Gastrocnemius medialis (tissue), 4 donors: ENCODE data around the gene SHTN1. TPM values are rescaled to one million over a fixed set of nuclear protein-coding genes. Genes with fewer than 3 reads are reported as not detected.
A peak's percentile ranks its signal among the peaks of the same experiment; 100 is the strongest.

Experiments
- ATAC-seq, 2 donors: fragments of 150-250 bp; one replicate each; pipeline ENCODE4 v1.9.1; 2016
- DNase-seq, 2 donors: peaks; one replicate each; pipeline ENCODE4 v3.0.0-alpha.2; 2019
- H3K27ac ChIP-seq, 4 donors: fragments of 200-600 bp; sonication (generic); 1 replicate in 1 of 4; 2 replicates in 3 of 4; pipeline ENCODE4 v1.5.1; 2016 to 2018; ENCODE audit warnings: mild to moderate bottlenecking in 2 of 4, moderate library complexity in 1 of 4
- H3K27me3 ChIP-seq, 3 donors: fragments of 200-600 bp; sonication (generic) in 2 of 3; 1 replicate in 1 of 3; 2 replicates in 2 of 3; pipeline versions ENCODE4 v1.5.1 to v1.6.0; 2016 to 2019; ENCODE audit warnings: mild to moderate bottlenecking in 1 of 3, moderate library complexity in 1 of 3
- H3K36me3 ChIP-seq, 2 donors: fragments of 200-600 bp; sonication (generic) in 1 of 2; one replicate each; pipeline ENCODE4 v1.5.1; 2017 to 2018
- H3K4me1 ChIP-seq, 2 donors: fragments of 200-600 bp; sonication (generic) in 1 of 2; one replicate each; pipeline ENCODE4 v1.5.1; 2016 to 2017; ENCODE audit warnings: mild to moderate bottlenecking in 2 of 2
- H3K4me3 ChIP-seq, 4 donors: fragments of 200-600 bp; sonication (generic) in 3 of 4; 1 replicate in 1 of 4; 2 replicates in 3 of 4; pipeline ENCODE4 v1.5.1; 2016 to 2019; ENCODE audit warnings: mild to moderate bottlenecking in 2 of 4
- H3K9me3 ChIP-seq, 3 donors: fragments of 200-600 bp; sonication (generic) in 2 of 3; 1 replicate in 1 of 3; 2 replicates in 2 of 3; pipeline ENCODE4 v1.5.1; 2016 to 2019
- CTCF ChIP-seq, 5 experiments: fragments of 450-650 bp in 3 of 5; fragments of 200-600 bp in 2 of 5; sonication (generic) in 2 of 5; IDR thresholded peaks in 4 of 5; conservative IDR thresholded peaks in 1 of 5; 1 replicate in 4 of 5; 2 replicates in 1 of 5; pipeline ENCODE4 v1.5.1; 2016 to 2019; ENCODE audit warnings: antibody characterized with exemption in 5 of 5, mild to moderate bottlenecking in 3 of 5, moderate library complexity in 3 of 5
- POLR2A ChIP-seq, 2 donors: fragments of 450-650 bp; IDR thresholded peaks; one replicate each; pipeline ENCODE4 v1.6.1; 2017; ENCODE audit warnings: antibody characterized with exemption in 2 of 2, mild to moderate bottlenecking in 2 of 2, moderate library complexity in 2 of 2
- in situ Hi-C, 4 donors: fragments of 200-750 bp; cut with MboI; loops; one replicate each; pipeline versions ENCODE4 v1.15.0 to v1.8.0; 2017; ENCODE audit warnings: low sequenced_read_pairs in 4 of 4
- intact Hi-C: fragments of 100-400 bp; cut with DNase I; formaldehyde crosslinking; loops from one replicate; pipeline ENCODE4 v1.15.1; 2023; ENCODE audit warnings: low total_unique reads
- total RNA-seq, 4 donors: library from RNA; depleted of rRNA; stranded (reverse); fragments of >200 nt; gene quantifications; one replicate each; pipeline versions ENCODE4 v1.1.0 to v1.2.3, GENCODE V29; 2016

Gene SHTN1
- 1 to 10 TPM in 2 of 4 donors, under 1 TPM in 2; 0.73 to 2.2 (median 1.0) TPM for total RNA-seq

- no peak for TF ChIP-seq POLR2A (IDR thresholded peaks at IDR 0.05)
- TF ChIP-seq CTCF (IDR thresholded peaks at IDR 0.05 in 4 of 5, conservative IDR thresholded peaks at IDR 0.05 in 1 of 5), result no peak
- ATAC-seq (peak in 1 of 2 donors; percentile 30), DNase-seq (peak; percentile 3 to 29)
- in situ Hi-C loops, result no loop called here
- H3K27me3 ChIP-seq, result peaks cover 3 to 19% (median 7%) of the 10 kb centered on the region in 3 donors
- H3K36me3 ChIP-seq, result no peaks in the 10 kb centered on the region
- H3K9me3 ChIP-seq, result no peaks in the 10 kb centered on the region
- H3K27ac ChIP-seq, result no peak within 1 kb of the TSS
- H3K4me3 ChIP-seq, result peak within 1 kb of the TSS; percentile 55 to 69 (median 62)
- no peaks in the 10 kb centered on the region for H3K4me1 ChIP-seq
- intact Hi-C loops, result no loop called here
Measured at GRCh38 chr10:117005026-117005526, at the start of gene SHTN1. SHTN1 (minus strand) TSS chr10:117005187; CDS start chr10:117005079, 108 bp downstream.

- no peaks in the 10 kb centered on the region for H3K4me1 ChIP-seq
- no peak for TF ChIP-seq CTCF (IDR thresholded peaks at IDR 0.05 in 4 of 5, conservative IDR thresholded peaks at IDR 0.05 in 1 of 5)
- no peak for TF ChIP-seq POLR2A (IDR thresholded peaks at IDR 0.05)
- H3K4me3 ChIP-seq, result no peak overlapping the region
- in situ Hi-C loops, result no loop called here
- ATAC-seq (no peak), DNase-seq (no peak)
- intact Hi-C loops, result no loop called here
- H3K36me3 ChIP-seq, result no peaks in the 10 kb centered on the region
- H3K9me3 ChIP-seq, result no peaks in the 10 kb centered on the region
- H3K27ac ChIP-seq, result no peak overlapping the region
- H3K27me3 ChIP-seq, result no peaks in the 10 kb centered on the region
Measured at GRCh38 chr10:117053482-117053881, 48.5 kb upstream of the SHTN1 start.

- no peak for TF ChIP-seq POLR2A (IDR thresholded peaks at IDR 0.05)
- no peak for TF ChIP-seq CTCF (IDR thresholded peaks at IDR 0.05 in 4 of 5, conservative IDR thresholded peaks at IDR 0.05 in 1 of 5)
- Histone ChIP-seq H3K36me3 (no peaks in the 10 kb centered on the region), H3K27ac (no peak overlapping the region), H3K4me1 (no peaks in the 10 kb centered on the region), H3K9me3 (no peaks in the 10 kb centered on the region), H3K27me3 (no peaks in the 10 kb centered on the region), H3K4me3 (no peak overlapping the region)
- in situ Hi-C loops (no loop called here), intact Hi-C loops (no loop called here)
- ATAC-seq, result no peak
- no peak for DNase-seq
Measured at GRCh38 chr10:117047947-117048346, 43.0 kb upstream of the SHTN1 start.

GRCh38 chr10:117016266-117016665, 11.3 kb upstream of the SHTN1 start:
- TF ChIP-seq CTCF (IDR thresholded peaks at IDR 0.05 in 4 of 5, conservative IDR thresholded peaks at IDR 0.05 in 1 of 5) (no peak), POLR2A (IDR thresholded peaks at IDR 0.05) (no peak)
- DNase-seq, result no peak
- in situ Hi-C loops, result no loop called here
- Histone ChIP-seq H3K27ac (no peak overlapping the region), H3K27me3 (no peaks in the 10 kb centered on the region), H3K4me1 (no peaks in the 10 kb centered on the region), H3K36me3 (no peaks in the 10 kb centered on the region), H3K4me3 (no peak overlapping the region), H3K9me3 (no peaks in the 10 kb centered on the region)
- ATAC-seq, result no peak
- intact Hi-C loops, result no loop called here

GRCh38 chr10:117014835-117015234, 9.8 kb upstream of the SHTN1 start:
- TF ChIP-seq POLR2A (IDR thresholded peaks at IDR 0.05), result no peak
- TF ChIP-seq CTCF (IDR thresholded peaks at IDR 0.05 in 4 of 5, conservative IDR thresholded peaks at IDR 0.05 in 1 of 5), result no peak
- intact Hi-C loops, result no loop called here
- H3K4me1 ChIP-seq, result no peaks in the 10 kb centered on the region
- no peak overlapping the region for H3K4me3 ChIP-seq
- no peak overlapping the region for H3K27ac ChIP-seq
- no peak for DNase-seq
- ATAC-seq, result no peak
- H3K36me3 ChIP-seq, result no peaks in the 10 kb centered on the region
- in situ Hi-C loops, result no loop called here
- no peaks in the 10 kb centered on the region for H3K9me3 ChIP-seq
- H3K27me3 ChIP-seq, result no peaks in the 10 kb centered on the region
